Measurements from ENCODE around the gene CD200. TPM values are rescaled to one million over a fixed set of nuclear protein-coding genes. Genes with fewer than 3 reads are reported as not detected.

CD200 gene
- total and polyA plus RNA-seq, 2 experiments from 2014 or later: 51.9 to 65.0 TPM

GRCh38 chr3:112293368-112294321, 39.3 kb upstream of the CD200 start, which contains the start of gene SLC9C1:
Gene SLC9C1 (minus strand): TSS chr3:112294216. CDS start chr3:112286791, 7,425 bp downstream.
- DNase-seq (ENCODE audit: low spot score): peak; percentile 89
- Histone ChIP-seq H4K20me1 (replicated peaks; ENCODE audit: insufficient read depth) (no peaks in the 10 kb centered on the region), H3K79me2 (replicated peaks; ENCODE audit: insufficient read depth) (no peaks in the 10 kb centered on the region), H3K4me2 (peak within 1 kb of the TSS; percentile 35), H3K27me3 (ENCODE audit: insufficient read depth) (no peaks in the 10 kb centered on the region), H3F3A (replicated peaks; ENCODE audit: low read depth) (no peaks in the 10 kb centered on the region), H3K27ac (ENCODE audit: low read depth) (peak within 1 kb of the TSS; percentile 70), H3K4me1 (ENCODE audit: insufficient read depth) (peaks cover 18% of the 10 kb centered on the region), H2AFZ (peak within 1 kb of the TSS; percentile 12; the same call in 1 of the 2 replicates), H3K4me3 (peak within 1 kb of the TSS; percentile 9; the same call in 1 of the 2 replicates), H3K36me3 (ENCODE audit: insufficient read depth) (no peaks in the 10 kb centered on the region), H3K9me2 (ENCODE audit: insufficient read depth) (no peaks in the 10 kb centered on the region)
- Mint-ChIP-seq H3K4me1 (peaks cover 21% of the 10 kb centered on the region; the same call in 2 of the 3 replicates), H3K9me3 (peaks cover 18% of the 10 kb centered on the region), H3K27me3 (ENCODE audit: insufficient read depth, low read depth, poor library complexity) (peaks cover 3% of the 10 kb centered on the region), H3K27ac (peak within 1 kb of the TSS; percentile 78), H3K4me3 (peak within 1 kb of the TSS; percentile 18; the same call in 1 of the 3 replicates), H3K36me3 (ENCODE audit: low read depth) (peaks cover 23% of the 10 kb centered on the region; the same call in 2 of the 3 replicates)
- ATAC-seq: peak; percentile 85
- TF ChIP-seq ZNF114 (CRISPR knock-in tag; IDR thresholded peaks at IDR 0.05) (no peak), REST (IDR thresholded peaks at IDR 0.05; ENCODE audit: unreplicated experiment) (no peak), STAT1 (IDR thresholded peaks at IDR 0.05; ENCODE audit: unreplicated experiment) (no peak), CREB1 (CRISPR knock-in tag; IDR thresholded peaks at IDR 0.05; ENCODE audit: low read depth) (no peak), ETS1 (IDR thresholded peaks at IDR 0.05) (0 out of 2 replicates have a peak, but pooled peaks have one; percentile 5), CTCF (conservative IDR thresholded peaks at IDR 0.05; ENCODE audit: low read depth in 2 of 2) (peak; percentile 83 to 86), ZNF462 (CRISPR knock-in tag; IDR thresholded peaks at IDR 0.05) (0 out of 2 replicates have a peak, but pooled peaks have one; percentile 15)
